K562 (cell line): ENCODE results near the gene RGS3. TPM values are rescaled to one million over a fixed set of nuclear protein-coding genes. Genes with fewer than 3 reads are reported as not detected.

ENCODE experiments used
- ATAC-seq: fragments of 200-7000 bp; cut with Tn5 transposase; 3 replicates; pipeline ENCODE4 v1.9.1; 2020; ENCODE audit warnings: moderate library complexity
- BruUV-seq: library from RNA; stranded (reverse); fragments of 400-500 nt; replicated peaks from 2 replicates; lab custom pipeline; 2021; lab: Mats Ljungman, UMichigan
- CTCF ChIA-PET: fragments of 300-600 bp; formaldehyde crosslinking; extraction: SDS; loops from one replicate; lab custom pipeline; 2021; ENCODE audit warnings: low intra/inter-chr PET ratio; lab: Yijun Ruan, JAX
- POLR2A ChIA-PET: fragments of 300-600, 350-650 bp; sonication (Branson Sonifier 250); formaldehyde crosslinking; extraction: SDS; loops from one replicate; lab custom pipeline; 2021; ENCODE audit warnings: antibody characterized with exemption, inconsistent platforms; lab: Yijun Ruan, JAX
- DNase-seq, 4 experiments: peaks; one replicate each; pipeline versions ENCODE4 v3.0.0 to v3.0.0-alpha.2; 2011 to 2018; ENCODE audit warnings: low spot score in 3 of 4, mixed read lengths in 3 of 4; ENCODE audit errors: extremely low read depth in 1 of 4
- FAIRE-seq: peaks from 2 replicates; lab custom pipeline; 2011; peaks lifted over from hg19 to GRCh38; lab: Jason Lieb, UNC
- H2AFZ ChIP-seq: 2 replicates; pipeline ENCODE4 v1.6.0; 2011; ENCODE audit warnings: low read depth, low read length, control low read depth, inconsistent platforms
- H3K27ac ChIP-seq: fragments of 200-600 bp; 3 replicates; pipeline ENCODE4 v1.8.0; 2011; ENCODE audit warnings: low read depth, mild to moderate bottlenecking, control low read depth, inconsistent platforms, low read length, moderate library complexity, mixed read lengths; ENCODE audit errors: extremely low read depth
- H3K27me3 ChIP-seq, 2 experiments: fragments of 300-600 bp in 1 of 2; 2 replicates in 1 of 2; 3 replicates in 1 of 2; pipeline versions ENCODE4 v1.6.0 to v1.8.0; 2011; ENCODE audit warnings: inconsistent platforms in 2 of 2, low read length in 2 of 2, mild to moderate bottlenecking in 1 of 2, mixed read lengths in 1 of 2, moderate library complexity in 1 of 2; ENCODE audit not compliant: control insufficient read depth in 2 of 2, insufficient read depth in 2 of 2
- H3K36me3 ChIP-seq: fragments of 300-600 bp; 3 replicates; pipeline ENCODE4 v1.8.0; 2011; ENCODE audit warnings: mild to moderate bottlenecking, low read length, inconsistent platforms; ENCODE audit not compliant: control insufficient read depth, insufficient read depth
- H3K4me1 ChIP-seq, 2 experiments: fragments of 200-600 bp in 1 of 2; replicated peaks in 1 of 2; 2 replicates in 1 of 2; 3 replicates in 1 of 2; pipeline versions ENCODE4 v1.5.1 to v1.8.0; 2011; ENCODE audit warnings: inconsistent platforms in 2 of 2, low read length in 2 of 2, mild to moderate bottlenecking in 1 of 2, mixed read lengths in 1 of 2, moderate library complexity in 1 of 2; ENCODE audit not compliant: control insufficient read depth in 2 of 2, insufficient read depth in 2 of 2
- H3K4me2 ChIP-seq: 2 replicates; pipeline ENCODE4 v1.6.1; 2011; ENCODE audit warnings: low read length, control low read depth, inconsistent platforms, mixed read lengths; ENCODE audit not compliant: insufficient read depth
- H3K4me3 ChIP-seq: fragments of 200-600 bp; sonication (generic), shearing (Covaris generic); 2 replicates; pipeline ENCODE4 v1.5.1; 2016; ENCODE audit warnings: control low read depth, inconsistent platforms
- H3K79me2 ChIP-seq: fragments of 200-600 bp; 3 replicates; pipeline ENCODE4 v1.8.0; 2011; ENCODE audit warnings: low read length, inconsistent platforms; ENCODE audit not compliant: control insufficient read depth, insufficient read depth
- H3K9ac ChIP-seq, 2 experiments: 2 replicates each; pipeline versions ENCODE4 v1.6.0 to v1.6.1; 2011; ENCODE audit warnings: low read depth in 2 of 2, low read length in 2 of 2, control low read depth in 1 of 2, inconsistent platforms in 1 of 2, mild to moderate bottlenecking in 1 of 2, mixed read lengths in 1 of 2; ENCODE audit not compliant: insufficient read depth in 1 of 2
- H3K9me1 ChIP-seq: one replicate; pipeline ENCODE4 v1.6.0; 2011; ENCODE audit warnings: inconsistent platforms, mild to moderate bottlenecking, low read length, moderate library complexity; ENCODE audit not compliant: control insufficient read depth, insufficient read depth
- H3K9me3 ChIP-seq: replicated peaks from 2 replicates; pipeline ENCODE4 v1.5.1; 2011; ENCODE audit warnings: low read depth, low read length, inconsistent platforms; ENCODE audit not compliant: control insufficient read depth, insufficient read depth
- H4K20me1 ChIP-seq: replicated peaks from 2 replicates; pipeline ENCODE4 v1.6.1; 2011; ENCODE audit warnings: low read length, inconsistent platforms, mixed read lengths; ENCODE audit not compliant: control insufficient read depth, insufficient read depth
- CHAMP1 ChIP-seq: fragments of 450-650 bp; IDR thresholded peaks from 2 replicates; pipeline ENCODE4 v1.6.1; 2016; ENCODE audit warnings: mild to moderate bottlenecking
- DEAF1 ChIP-seq: fragments of 450-650 bp; formaldehyde crosslinking; IDR thresholded peaks from 2 replicates; pipeline ENCODE4 v1.4.0; 2020; ENCODE audit warnings: mild to moderate bottlenecking, moderate library complexity
- DNMT1 ChIP-seq: fragments of 450-650 bp; IDR thresholded peaks from 2 replicates; pipeline ENCODE4 v1.6.1; 2016; ENCODE audit warnings: antibody characterized with exemption, mild to moderate bottlenecking
- FOSL1 ChIP-seq: fragments of 200-800 bp; sonication (Bioruptor generic); conservative IDR thresholded peaks from 2 replicates; pipeline ENCODE4 v1.6.1; 2016; ENCODE audit warnings: missing genetic modification characterization, missing compliant biosample characterization
- ID3 ChIP-seq, 2 experiments: fragments of 250-450 bp in 1 of 2; fragments of 450-650 bp in 1 of 2; sonication (Bioruptor Pico) in 1 of 2; IDR thresholded peaks; 2 replicates each; pipeline versions ENCODE4 v1.6.1 to v1.8.0; 2016 to 2021; ENCODE audit warnings: mild to moderate bottlenecking in 2 of 2, moderate library complexity in 2 of 2, missing compliant biosample characterization in 1 of 2, missing genetic modification characterization in 1 of 2
- KDM4B ChIP-seq, 2 experiments: fragments of 450-650 bp in 1 of 2; sonication (generic) in 1 of 2; IDR thresholded peaks; 2 replicates each; pipeline ENCODE4 v1.6.1; 2016 to 2017; ENCODE audit warnings: borderline replicate concordance in 2 of 2, antibody characterized with exemption in 1 of 2, low read depth in 1 of 2, mild to moderate bottlenecking in 1 of 2
- SMAD1 ChIP-seq: fragments of 150-350 bp; IDR thresholded peaks from 2 replicates; pipeline ENCODE4 v1.6.1; 2014; ENCODE audit warnings: low read length, low read depth; ENCODE audit not compliant: partially characterized antibody
- SPI1 ChIP-seq: IDR thresholded peaks from 2 replicates; pipeline ENCODE4 v1.6.1; 2011; ENCODE audit warnings: low read depth, low read length, control low read depth, borderline replicate concordance
- ZNF212 ChIP-seq: fragments of 450-650 bp; formaldehyde crosslinking; IDR thresholded peaks from 2 replicates; pipeline ENCODE4 v1.4.0; 2020; ENCODE audit warnings: mild to moderate bottlenecking
- ZZZ3 ChIP-seq: fragments of 450-650 bp; IDR thresholded peaks from 2 replicates; pipeline ENCODE4 v1.6.1; 2016; ENCODE audit warnings: antibody characterized with exemption, mild to moderate bottlenecking, moderate library complexity
- WGBS: fragments of 100-300 bp; shearing (Covaris generic); methylation state at CpG from one replicate; pipeline ENCODE4 v1.1.6; 2016; ENCODE audit warnings: low coverage, mixed read lengths; ENCODE audit not compliant: insufficient coverage; ENCODE audit errors: missing lambda C conversion rate; 5-methylcytosine and 5-hydroxymethylcytosine counted together
- in situ Hi-C: fragments of 300-500 bp; cut with MboI; formaldehyde crosslinking; loops from 4 replicates; pipeline ENCODE4 v1.15.0; 2018; ENCODE audit warnings: inconsistent platforms, mixed read lengths
- intact Hi-C: fragments of 100-400 bp; cut with micrococcal nuclease; formaldehyde crosslinking; loops from 2 replicates; pipeline ENCODE4 v1.14.2; 2022
- polyA plus RNA-seq, 8 experiments: library from polyadenylated mRNA; depleted of rRNA in 4 of 8; stranded (reverse) in 5 of 8; unstranded in 3 of 8; fragments of >200 nt; fragmentation: Nextera tagmentation in 2 of 8; fragmentation: Illumina TruSeq in 1 of 8; extraction: Ambion mirVana in 2 of 8; extraction: Trizol in 1 of 8; gene quantifications; 2 replicates each; pipeline versions ENCODE4 v1.2.1 to v1.2.3, GENCODE V29; 2011 to 2014; ENCODE audit warnings: inconsistent platforms in 1 of 8, missing spikeins in 1 of 8
- total RNA-seq, 7 experiments: library from RNA; depleted of rRNA in 6 of 7; stranded (reverse); fragments of >200 nt in 6 of 7; fragmentation: Illumina TruSeq in 2 of 7; extraction: Trizol in 2 of 7; gene quantifications; 2 replicates each; pipeline versions ENCODE4 v1.2.1 to v1.2.3, GENCODE V29; 2011 to 2021; ENCODE audit warnings: low replicate concordance in 1 of 7

RGS3 gene
- total and polyA plus RNA-seq, 9 of the 15 experiments (the other 6 are each of a cell fraction or from before 2014, with no cell fraction given) = 0.08 to 2.9 (median 0.95) TPM

- H3K9me1 ChIP-seq = no peaks in the 10 kb centered on the region
- H3K4me3 ChIP-seq = no peak overlapping the region
- no peak overlapping the region for H2AFZ ChIP-seq
- H3K4me1 ChIP-seq = peaks cover 14 to 15% of the 10 kb centered on the region in 2 experiments
- BruUV-seq = no TSS peak
- H3K9me3 ChIP-seq = no peaks in the 10 kb centered on the region
- no peaks in the 10 kb centered on the region for H4K20me1 ChIP-seq
- H3K79me2 ChIP-seq = no peaks in the 10 kb centered on the region
- H3K9ac ChIP-seq = no peak overlapping the region
- 51% methylated on average over 12 of the region's 12 CpGs for WGBS
- peaks cover 0 to 8% of the 10 kb centered on the region in 2 experiments; a peak in 2 of 5 replicates for H3K27me3 ChIP-seq
- H3K4me2 ChIP-seq = no peak overlapping the region
- CTCF ChIA-PET = no interaction called here
- in situ Hi-C loops = no loop called here
- H3K36me3 ChIP-seq = no peaks in the 10 kb centered on the region
- DNase-seq = no peak
- no peak overlapping the region for H3K27ac ChIP-seq
- POLR2A ChIA-PET = interaction anchor here (0.6 to 1.7 kb wide), 2 partner anchors 8 to 170 kb away, joined by 3 to 7 read pairs; no protein-coding TSS in a partner anchor
- ATAC-seq = no peak
- intact Hi-C loops = loop anchor here (5.0 kb wide), 1 partner anchor 49 kb away; no protein-coding TSS in a partner anchor
- no peak for FAIRE-seq
- no peak for TF ChIP-seq SMAD1
- no peak for TF ChIP-seq ZNF212 (CRISPR knock-in tag)
- no peak for TF ChIP-seq ID3 (CRISPR knock-in tag; IDR thresholded peaks at IDR 0.05)
- TF ChIP-seq ID3 (tag; IDR thresholded peaks at IDR 0.05) = no peak
- peak; percentile 55 for TF ChIP-seq FOSL1 (tag)
- no peak for TF ChIP-seq ZZZ3
- no peak for TF ChIP-seq DEAF1 (CRISPR knock-in tag)
- no peak for TF ChIP-seq KDM4B (IDR thresholded peaks at IDR 0.05; ENCODE audit: borderline replicate concordance in 2 of 2, low read depth in 1 of 2)
- no peak for TF ChIP-seq DNMT1
- no peak for TF ChIP-seq CHAMP1
- no peak for TF ChIP-seq SPI1
These were observed 107.5 kb downstream of the RGS3 start for GRCh38 chr9:113570749-113571711.
